MM.1S (cell line): ENCODE measurements around the gene LMNA.

ENCODE experiments used
- CTCF ChIP-seq: fragments of 300-600 bp; sonication (generic); IDR thresholded peaks from 2 replicates; pipeline ENCODE4 v1.5.1; 2016; ENCODE audit warnings: antibody characterized with exemption, low read length, mixed read lengths
- EZH2 ChIP-seq: fragments of 300-600 bp; sonication (generic); optimal IDR thresholded peaks from 2 replicates; pipeline ENCODE3; 2017; ENCODE audit warnings: low read depth, mild to moderate bottlenecking, antibody characterized with exemption, low read length, mixed read lengths
- EZH2phosphoT487 ChIP-seq: fragments of 300-600 bp; sonication (generic); IDR thresholded peaks from 2 replicates; pipeline ENCODE4 v1.6.1; 2018; ENCODE audit warnings: antibody characterized with exemption, low read length

- TF ChIP-seq CTCF = no peak
- no peak for TF ChIP-seq EZH2phosphoT487
- TF ChIP-seq EZH2 = no peak
Observed at GRCh38 chr1:156067262-156067661, 47.2 kb upstream of the LMNA start.
